Stimulated activated naive CD8-positive, alpha-beta T cell treated with anti-CD3 and anti-CD28 coated beads, Interleukin-15, Interleukin-2, amounts not matched to agents 100 ng/mL and 50 ng/mL, for 24 hours (primary cell): ENCODE measurements around the gene LLGL1.

ENCODE experiments used
- H3K27ac Mint-ChIP-seq: one replicate; pipeline ENCODE4 v1.8.0; 2021; ENCODE audit warnings: mild to moderate bottlenecking, mixed read lengths
- H3K27me3 Mint-ChIP-seq: one replicate; pipeline ENCODE4 v1.8.0; 2021; ENCODE audit warnings: mixed read lengths
- H3K36me3 Mint-ChIP-seq: one replicate; pipeline ENCODE4 v1.8.0; 2021; ENCODE audit warnings: low read depth, mixed read lengths
- H3K4me1 Mint-ChIP-seq: one replicate; pipeline ENCODE4 v1.8.0; 2021; ENCODE audit warnings: low read depth, mixed read lengths
- H3K4me3 Mint-ChIP-seq: one replicate; pipeline ENCODE4 v1.8.0; 2021; ENCODE audit warnings: mild to moderate bottlenecking, mixed read lengths
- H3K9me3 Mint-ChIP-seq: one replicate; pipeline ENCODE4 v1.8.0; 2021; ENCODE audit warnings: mixed read lengths

The LLGL1 gene

GRCh38 chr17:18248811-18249210, 23.4 kb downstream of the LLGL1 start:
- no peaks in the 10 kb centered on the region for H3K4me1 Mint-ChIP-seq
- no peak overlapping the region for H3K4me3 Mint-ChIP-seq
- no peaks in the 10 kb centered on the region for H3K27me3 Mint-ChIP-seq
- H3K27ac Mint-ChIP-seq = no peak overlapping the region
- no peaks in the 10 kb centered on the region for H3K9me3 Mint-ChIP-seq
- H3K36me3 Mint-ChIP-seq = peaks cover 39% of the 10 kb centered on the region

GRCh38 chr17:18250259-18250658, 24.8 kb downstream of the LLGL1 start:
- Mint-ChIP-seq H3K36me3 (peaks cover 41% of the 10 kb centered on the region), H3K4me1 (peaks cover 2% of the 10 kb centered on the region), H3K27ac (no peak overlapping the region), H3K27me3 (no peaks in the 10 kb centered on the region), H3K9me3 (no peaks in the 10 kb centered on the region), H3K4me3 (no peak overlapping the region)

GRCh38 chr17:18250708-18251107, 25.3 kb downstream of the LLGL1 start:
- Mint-ChIP-seq H3K36me3 (peaks cover 42% of the 10 kb centered on the region), H3K4me1 (peaks cover 3% of the 10 kb centered on the region), H3K9me3 (no peaks in the 10 kb centered on the region), H3K4me3 (no peak overlapping the region), H3K27ac (no peak overlapping the region), H3K27me3 (no peaks in the 10 kb centered on the region)

- Mint-ChIP-seq H3K4me3 (no peak overlapping the region), H3K27ac (no peak overlapping the region), H3K9me3 (no peaks in the 10 kb centered on the region), H3K27me3 (no peaks in the 10 kb centered on the region), H3K4me1 (peaks cover 6% of the 10 kb centered on the region), H3K36me3 (peaks cover 47% of the 10 kb centered on the region)
Observed at GRCh38 chr17:18251204-18251603, 25.8 kb downstream of the LLGL1 start.

- Mint-ChIP-seq H3K4me3 (no peak overlapping the region), H3K36me3 (peaks cover 45% of the 10 kb centered on the region), H3K4me1 (peaks cover 15% of the 10 kb centered on the region), H3K27me3 (no peaks in the 10 kb centered on the region), H3K27ac (no peak overlapping the region), H3K9me3 (no peaks in the 10 kb centered on the region)
Observed at GRCh38 chr17:18252160-18252559, 26.7 kb downstream of the LLGL1 start.

GRCh38 chr17:18253187-18253884, 27.9 kb downstream of the LLGL1 start:
- Mint-ChIP-seq H3K27ac (no peak overlapping the region), H3K9me3 (no peaks in the 10 kb centered on the region), H3K27me3 (no peaks in the 10 kb centered on the region), H3K4me1 (peaks cover 23% of the 10 kb centered on the region), H3K36me3 (peaks cover 39% of the 10 kb centered on the region), H3K4me3 (no peak overlapping the region)

- Mint-ChIP-seq H3K4me3 (no peak overlapping the region), H3K9me3 (no peaks in the 10 kb centered on the region), H3K4me1 (peaks cover 23% of the 10 kb centered on the region), H3K27ac (no peak overlapping the region), H3K36me3 (peaks cover 37% of the 10 kb centered on the region), H3K27me3 (no peaks in the 10 kb centered on the region)
Observed at GRCh38 chr17:18253947-18254821, 28.7 kb downstream of the LLGL1 start.

GRCh38 chr17:18254888-18255649, 29.6 kb downstream of the LLGL1 start:
- Mint-ChIP-seq H3K9me3 (no peaks in the 10 kb centered on the region), H3K4me3 (no peak overlapping the region), H3K27me3 (no peaks in the 10 kb centered on the region), H3K4me1 (peaks cover 30% of the 10 kb centered on the region), H3K36me3 (peaks cover 36% of the 10 kb centered on the region), H3K27ac (no peak overlapping the region)

GRCh38 chr17:18256351-18256750, 30.9 kb downstream of the LLGL1 start:
- no peaks in the 10 kb centered on the region for H3K27me3 Mint-ChIP-seq
- peaks cover 27% of the 10 kb centered on the region for H3K36me3 Mint-ChIP-seq
- H3K4me3 Mint-ChIP-seq = no peak overlapping the region
- H3K27ac Mint-ChIP-seq = no peak overlapping the region
- H3K9me3 Mint-ChIP-seq = no peaks in the 10 kb centered on the region
- peaks cover 34% of the 10 kb centered on the region for H3K4me1 Mint-ChIP-seq

- H3K27me3 Mint-ChIP-seq = no peaks in the 10 kb centered on the region
- peak overlapping the region; percentile 52 for H3K27ac Mint-ChIP-seq
- peaks cover 38% of the 10 kb centered on the region for H3K4me1 Mint-ChIP-seq
- no peaks in the 10 kb centered on the region for H3K9me3 Mint-ChIP-seq
- peak overlapping the region; percentile 97 for H3K4me3 Mint-ChIP-seq
- H3K36me3 Mint-ChIP-seq = peaks cover 23% of the 10 kb centered on the region
Observed at GRCh38 chr17:18256776-18257175, 31.3 kb downstream of the LLGL1 start.

GRCh38 chr17:18257268-18257981, 32.0 kb downstream of the LLGL1 start:
- H3K4me1 Mint-ChIP-seq = peaks cover 42% of the 10 kb centered on the region
- no peaks in the 10 kb centered on the region for H3K27me3 Mint-ChIP-seq
- H3K36me3 Mint-ChIP-seq = peaks cover 22% of the 10 kb centered on the region
- H3K27ac Mint-ChIP-seq = peak overlapping the region; percentile 86
- no peaks in the 10 kb centered on the region for H3K9me3 Mint-ChIP-seq
- H3K4me3 Mint-ChIP-seq = peak overlapping the region; percentile 97

- Mint-ChIP-seq H3K27ac (peak overlapping the region; percentile 86), H3K4me1 (peaks cover 42% of the 10 kb centered on the region), H3K36me3 (peaks cover 19% of the 10 kb centered on the region), H3K27me3 (no peaks in the 10 kb centered on the region), H3K9me3 (no peaks in the 10 kb centered on the region), H3K4me3 (peak overlapping the region; percentile 97)
Observed at GRCh38 chr17:18257982-18258355, 32.5 kb downstream of the LLGL1 start.

- Mint-ChIP-seq H3K27ac (peak within 1 kb of the TSS; percentile 86), H3K9me3 (no peaks in the 10 kb centered on the region), H3K4me3 (peak within 1 kb of the TSS; percentile 97), H3K36me3 (peaks cover 14% of the 10 kb centered on the region), H3K4me1 (peaks cover 42% of the 10 kb centered on the region), H3K27me3 (no peaks in the 10 kb centered on the region)
Observed at GRCh38 chr17:18258356-18259038, 33.1 kb downstream of the LLGL1 start, which contains the start of gene FLII. Gene FLII (minus strand): TSS chr17:18258738. CDS start chr17:18258690, 48 bp downstream.
